Thoracic aorta (tissue), 2 donors: Measurements from ENCODE around the gene C1orf159. TPM values are rescaled to one million over a fixed set of nuclear protein-coding genes. Genes with fewer than 3 reads are reported as not detected.

Source experiments
- ATAC-seq: fragments of 150-250 bp; one replicate; pipeline ENCODE4 v1.8.0; 2017; ENCODE audit warnings: low read depth; ENCODE audit not compliant: insufficient number of reproducible peaks, low FRiP score
- DNase-seq: peaks from one replicate; pipeline ENCODE4 v3.0.0-alpha.2; 2020; ENCODE audit warnings: low spot score
- H3K27ac ChIP-seq, 2 donors: fragments of 200-600 bp; sonication (generic); 1 replicate in 1 of 2; 2 replicates in 1 of 2; pipeline ENCODE4 v1.5.1; 2016; ENCODE audit warnings: mild to moderate bottlenecking in 2 of 2, moderate library complexity in 2 of 2
- H3K27me3 ChIP-seq: fragments of 200-600 bp; sonication (generic); replicated peaks from 2 replicates; pipeline ENCODE4 v1.6.0; 2016; ENCODE audit warnings: mild to moderate bottlenecking; ENCODE audit not compliant: insufficient read depth
- H3K36me3 ChIP-seq: fragments of 200-600 bp; sonication (generic); one replicate; pipeline ENCODE4 v1.5.1; 2016
- H3K4me1 ChIP-seq, 2 donors: fragments of 200-600 bp; sonication (generic); 1 replicate in 1 of 2; 2 replicates in 1 of 2; pipeline versions ENCODE4 v1.5.1 to v1.6.0; 2016; ENCODE audit warnings: low read depth in 2 of 2, mild to moderate bottlenecking in 1 of 2; ENCODE audit not compliant: control insufficient read depth in 1 of 2
- H3K4me3 ChIP-seq: fragments of 200-600 bp; sonication (generic); 2 replicates; pipeline ENCODE4 v1.5.1; 2016; ENCODE audit warnings: mild to moderate bottlenecking
- H3K9me3 ChIP-seq: fragments of 200-600 bp; sonication (generic); 2 replicates; pipeline ENCODE4 v1.5.1; 2016
- total RNA-seq, 2 donors: library from RNA; depleted of rRNA; stranded (reverse); fragments of >200 nt; gene quantifications; one replicate each; pipeline versions ENCODE4 v1.1.0 to v1.2.3, GENCODE V29; 2016
- TF ChIP-seq, protein P1 (sequence below): fragments of 200-600 bp; sonication (generic); IDR thresholded peaks from one replicate; pipeline ENCODE4 v1.5.1; 2019; ENCODE audit warnings: antibody characterized with exemption

C1orf159 gene
- total RNA-seq, 2 donors from 2014 or later = 10.8 to 21.2 TPM

DNA sequence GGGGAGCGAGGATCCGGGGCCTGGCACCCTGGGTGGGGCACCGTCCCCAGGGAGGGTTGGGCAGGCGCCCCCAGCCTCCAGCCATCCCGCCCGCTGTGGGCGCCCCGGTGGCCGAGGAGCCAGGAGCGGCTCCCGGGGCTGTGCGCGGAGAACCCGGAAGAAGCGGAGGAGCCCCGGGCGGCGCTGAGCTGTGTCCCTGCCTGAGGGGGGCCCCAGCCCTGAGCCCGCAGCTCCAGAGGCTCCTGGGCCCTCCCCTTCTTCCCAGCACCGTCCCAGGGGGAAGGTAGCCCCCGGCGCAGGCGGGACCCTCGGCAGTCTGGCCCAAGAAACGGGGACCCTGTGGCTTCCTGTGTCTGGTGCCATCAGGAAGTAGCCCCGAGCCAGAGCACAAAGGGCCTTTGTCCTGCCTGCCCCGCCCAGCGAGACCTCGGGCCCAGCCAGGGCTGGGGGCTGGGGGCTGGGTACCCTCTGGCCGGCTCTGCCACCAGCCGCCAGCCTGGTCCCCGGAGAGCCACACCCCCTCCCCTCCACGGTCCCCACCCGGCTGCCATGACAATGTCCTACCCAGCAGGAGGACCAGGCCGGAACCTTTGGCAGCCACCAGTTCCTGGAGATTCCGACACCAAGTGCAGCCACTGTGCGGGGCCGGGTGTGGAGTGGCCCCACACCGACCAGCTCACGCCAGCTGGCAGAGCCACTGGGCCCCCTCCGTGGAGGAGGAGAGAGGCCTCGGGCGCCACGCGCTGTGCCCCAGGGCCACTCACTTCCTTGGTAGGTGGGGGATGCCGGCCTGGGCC lies 42.2 kb upstream of the C1orf159 start:
- DNase-seq = no peak
- H3K27ac ChIP-seq = peak overlapping the region; percentile 86 to 88
- peak overlapping the region; percentile 82 for H3K4me3 ChIP-seq
- peak; percentile 40 for ATAC-seq
- peaks cover 7 to 10% of the 10 kb centered on the region in 2 donors for H3K4me1 ChIP-seq
- H3K27me3 ChIP-seq = no peaks in the 10 kb centered on the region
- TF ChIP-seq, protein P1, sequence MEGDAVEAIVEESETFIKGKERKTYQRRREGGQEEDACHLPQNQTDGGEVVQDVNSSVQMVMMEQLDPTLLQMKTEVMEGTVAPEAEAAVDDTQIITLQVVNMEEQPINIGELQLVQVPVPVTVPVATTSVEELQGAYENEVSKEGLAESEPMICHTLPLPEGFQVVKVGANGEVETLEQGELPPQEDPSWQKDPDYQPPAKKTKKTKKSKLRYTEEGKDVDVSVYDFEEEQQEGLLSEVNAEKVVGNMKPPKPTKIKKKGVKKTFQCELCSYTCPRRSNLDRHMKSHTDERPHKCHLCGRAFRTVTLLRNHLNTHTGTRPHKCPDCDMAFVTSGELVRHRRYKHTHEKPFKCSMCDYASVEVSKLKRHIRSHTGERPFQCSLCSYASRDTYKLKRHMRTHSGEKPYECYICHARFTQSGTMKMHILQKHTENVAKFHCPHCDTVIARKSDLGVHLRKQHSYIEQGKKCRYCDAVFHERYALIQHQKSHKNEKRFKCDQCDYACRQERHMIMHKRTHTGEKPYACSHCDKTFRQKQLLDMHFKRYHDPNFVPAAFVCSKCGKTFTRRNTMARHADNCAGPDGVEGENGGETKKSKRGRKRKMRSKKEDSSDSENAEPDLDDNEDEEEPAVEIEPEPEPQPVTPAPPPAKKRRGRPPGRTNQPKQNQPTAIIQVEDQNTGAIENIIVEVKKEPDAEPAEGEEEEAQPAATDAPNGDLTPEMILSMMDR = no peak
- no peaks in the 10 kb centered on the region for H3K36me3 ChIP-seq
- peaks cover 2% of the 10 kb centered on the region for H3K9me3 ChIP-seq

DNA sequence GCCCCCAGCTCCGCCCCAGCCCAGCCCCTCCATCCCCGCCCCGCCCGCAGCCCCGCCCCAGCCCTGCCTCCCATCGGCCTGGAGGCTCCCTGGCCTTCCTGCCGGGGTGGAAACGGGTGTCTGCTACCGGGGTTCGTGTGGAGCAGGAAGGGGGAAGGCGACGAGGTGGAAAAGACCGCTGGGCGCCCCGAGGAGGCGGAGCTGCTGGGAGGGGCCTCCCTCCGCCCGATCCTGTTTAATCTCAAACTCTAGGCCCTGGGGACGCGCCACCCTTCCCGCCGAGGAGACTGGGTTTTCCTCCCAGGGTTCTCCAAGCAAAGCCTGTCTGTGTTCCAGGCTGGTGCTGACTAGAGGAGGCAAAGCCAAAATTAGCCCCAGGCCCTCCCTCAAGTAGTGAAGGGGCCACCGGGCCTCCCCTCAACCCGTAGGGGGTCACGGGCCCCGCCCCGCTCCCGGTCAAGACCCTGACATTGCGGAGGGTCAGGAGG lies 41.6 kb upstream of the C1orf159 start:
- peak overlapping the region; percentile 82 for H3K4me3 ChIP-seq
- H3K4me1 ChIP-seq = peaks cover 7 to 10% of the 10 kb centered on the region in 2 donors
- H3K27me3 ChIP-seq = no peaks in the 10 kb centered on the region
- peak overlapping the region; percentile 86 to 88 for H3K27ac ChIP-seq
- peaks cover 3% of the 10 kb centered on the region for H3K9me3 ChIP-seq
- H3K36me3 ChIP-seq = no peaks in the 10 kb centered on the region
- TF ChIP-seq, protein P1 = no peak
- peak; percentile 65 for ATAC-seq
- peak; percentile 35 for DNase-seq

DNA sequence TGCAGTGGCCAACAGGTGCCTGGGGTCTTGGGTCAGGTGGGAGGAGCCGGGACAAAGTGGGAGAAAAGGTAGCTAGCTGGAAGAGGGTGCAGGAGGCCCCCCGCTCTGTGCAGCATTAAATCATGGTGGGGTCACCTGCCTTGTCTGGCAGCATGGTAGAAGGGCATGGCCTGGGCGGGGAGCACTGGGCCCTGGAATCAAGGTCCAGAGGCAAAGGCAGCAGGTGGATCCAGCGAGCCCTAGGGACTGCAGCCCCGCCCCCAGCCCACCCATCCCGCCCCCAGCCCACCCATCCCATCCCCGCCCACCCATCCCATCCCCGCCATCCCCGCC lies 41.1 kb upstream of the C1orf159 start:
- Histone ChIP-seq H3K4me3 (no peak overlapping the region), H3K9me3 (peaks cover 3% of the 10 kb centered on the region), H3K27me3 (no peaks in the 10 kb centered on the region), H3K36me3 (no peaks in the 10 kb centered on the region), H3K27ac (no peak overlapping the region), H3K4me1 (peaks cover 7 to 10% of the 10 kb centered on the region in 2 donors)
- ATAC-seq (no peak), DNase-seq (no peak)
- TF ChIP-seq, protein P1 = no peak

DNA sequence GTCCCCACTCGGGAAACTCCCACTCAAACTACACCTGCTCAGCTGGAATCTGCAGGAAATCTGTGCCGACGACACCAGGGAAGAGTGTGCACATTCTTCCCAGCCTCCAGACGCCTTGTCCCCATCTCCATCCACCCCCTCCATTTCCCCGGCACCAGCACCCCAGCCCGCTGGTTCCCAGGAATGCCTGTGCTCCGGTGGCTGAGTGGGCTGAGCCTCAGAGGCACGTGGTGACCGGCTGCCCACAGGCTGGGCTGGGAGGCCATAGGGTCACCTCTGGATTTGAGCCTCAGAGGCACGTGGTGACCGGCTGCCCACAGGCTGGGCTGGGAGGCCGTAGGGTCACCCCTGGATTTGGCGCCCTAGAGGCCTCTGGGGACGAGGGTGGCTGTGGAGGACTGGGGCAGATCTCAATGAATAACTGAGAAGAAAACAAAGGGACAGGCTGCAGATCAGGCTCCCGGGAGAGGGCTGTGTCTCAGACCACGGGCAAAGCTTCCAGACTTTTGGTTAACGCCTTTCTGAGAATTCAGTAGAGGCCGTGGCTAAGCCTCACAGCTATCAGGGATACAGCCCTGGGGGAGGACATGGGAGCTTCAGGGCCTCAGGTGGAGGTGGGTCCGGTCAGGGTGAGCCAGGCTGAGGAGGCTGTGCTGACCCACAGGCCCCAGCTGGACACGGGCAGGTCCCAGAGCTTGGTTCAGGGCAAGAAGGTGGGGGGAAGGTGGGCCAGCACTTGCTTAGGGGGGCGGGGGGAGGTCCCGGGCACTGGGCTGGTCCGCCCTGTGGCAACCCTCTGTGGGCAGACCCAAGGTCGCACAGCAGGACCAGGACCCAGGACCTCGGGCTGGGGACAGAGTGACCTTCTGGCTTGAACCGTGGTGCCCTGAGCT lies 40.5 kb upstream of the C1orf159 start:
- H3K27ac ChIP-seq = no peak overlapping the region
- ATAC-seq = no peak

More for the DNA sequence above, 40.5 kb upstream of the C1orf159 start:
- no peaks in the 10 kb centered on the region for H3K36me3 ChIP-seq
- no peak overlapping the region for H3K4me3 ChIP-seq
- H3K4me1 ChIP-seq = peaks cover 7 to 10% of the 10 kb centered on the region in 2 donors
- TF ChIP-seq, protein P1 = no peak
- DNase-seq = no peak
- H3K27me3 ChIP-seq = no peaks in the 10 kb centered on the region
- peaks cover 3% of the 10 kb centered on the region for H3K9me3 ChIP-seq
